ENCODE data around the gene SPECC1L. TPM values are rescaled to one million over a fixed set of nuclear protein-coding genes. Genes with fewer than 3 reads are reported as not detected.

The SPECC1L gene
- total RNA-seq, 4 donors from 2014 or later: 18.2 to 114 (median 55.3) TPM

DNA sequence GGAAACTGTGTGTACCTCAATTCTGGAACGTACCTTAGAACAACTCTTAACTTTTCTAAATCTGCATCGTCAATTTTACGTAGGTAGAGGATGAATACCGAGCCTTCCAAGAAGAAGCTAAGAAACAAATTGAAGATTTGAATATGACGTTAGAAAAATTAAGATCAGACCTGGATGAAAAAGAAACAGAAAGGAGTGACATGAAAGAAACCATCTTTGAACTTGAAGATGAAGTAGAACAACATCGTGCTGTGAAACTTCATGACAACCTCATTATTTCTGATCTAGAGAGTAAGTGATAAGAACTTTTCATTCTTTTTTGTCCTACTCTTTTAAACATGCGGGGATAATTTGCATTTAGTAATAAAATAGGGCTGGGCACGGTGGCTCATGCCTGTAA lies 53.5 kb downstream of the SPECC1L start:
- intact Hi-C loops (cut with DNase I; ENCODE audit: low total_unique reads): no loop called here
- TF ChIP-seq, protein P1, sequence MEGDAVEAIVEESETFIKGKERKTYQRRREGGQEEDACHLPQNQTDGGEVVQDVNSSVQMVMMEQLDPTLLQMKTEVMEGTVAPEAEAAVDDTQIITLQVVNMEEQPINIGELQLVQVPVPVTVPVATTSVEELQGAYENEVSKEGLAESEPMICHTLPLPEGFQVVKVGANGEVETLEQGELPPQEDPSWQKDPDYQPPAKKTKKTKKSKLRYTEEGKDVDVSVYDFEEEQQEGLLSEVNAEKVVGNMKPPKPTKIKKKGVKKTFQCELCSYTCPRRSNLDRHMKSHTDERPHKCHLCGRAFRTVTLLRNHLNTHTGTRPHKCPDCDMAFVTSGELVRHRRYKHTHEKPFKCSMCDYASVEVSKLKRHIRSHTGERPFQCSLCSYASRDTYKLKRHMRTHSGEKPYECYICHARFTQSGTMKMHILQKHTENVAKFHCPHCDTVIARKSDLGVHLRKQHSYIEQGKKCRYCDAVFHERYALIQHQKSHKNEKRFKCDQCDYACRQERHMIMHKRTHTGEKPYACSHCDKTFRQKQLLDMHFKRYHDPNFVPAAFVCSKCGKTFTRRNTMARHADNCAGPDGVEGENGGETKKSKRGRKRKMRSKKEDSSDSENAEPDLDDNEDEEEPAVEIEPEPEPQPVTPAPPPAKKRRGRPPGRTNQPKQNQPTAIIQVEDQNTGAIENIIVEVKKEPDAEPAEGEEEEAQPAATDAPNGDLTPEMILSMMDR (IDR thresholded peaks at IDR 0.05): no peak
- DNase-seq: no peak
- Histone ChIP-seq H3K4me3 (no peak overlapping the region), H3K27me3 (no peaks in the 10 kb centered on the region), H3K9me3 (no peaks in the 10 kb centered on the region), H3K4me1 (no peaks in the 10 kb centered on the region), H3K27ac (no peak overlapping the region), H3K36me3 (no peaks in the 10 kb centered on the region)

DNA sequence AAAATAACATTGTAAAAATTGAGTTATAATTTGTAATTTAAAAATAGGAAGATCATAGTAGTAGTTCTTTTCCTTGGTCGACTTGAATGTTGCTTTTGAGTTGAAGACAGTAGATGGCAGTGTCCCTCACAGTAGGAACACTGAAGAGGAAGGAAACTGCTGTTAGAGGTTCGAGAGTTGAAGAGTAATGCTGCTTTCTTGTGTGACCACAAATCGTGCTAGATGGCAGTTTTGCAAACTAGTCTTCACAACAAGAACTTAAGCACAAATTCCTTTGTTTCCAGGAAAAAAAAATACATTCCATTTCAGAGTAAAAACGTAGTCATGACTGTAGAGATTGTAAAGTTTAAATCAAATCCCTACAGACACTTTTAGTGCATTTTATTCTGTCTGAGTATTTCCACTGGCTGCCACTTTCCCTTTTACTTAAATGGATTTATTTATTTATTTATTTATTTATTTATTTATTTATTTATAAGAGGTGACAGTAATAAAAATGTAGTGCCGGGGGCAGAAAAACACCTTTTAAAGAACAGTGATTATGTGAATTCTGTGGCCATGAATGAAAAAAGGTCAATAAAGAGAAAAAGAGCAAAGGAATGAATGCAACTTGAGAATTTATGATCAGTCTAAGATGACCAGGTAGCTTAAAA lies 54.6 kb downstream of the SPECC1L start:
- no peaks in the 10 kb centered on the region for H3K36me3 ChIP-seq
- no peak for DNase-seq
- no peaks in the 10 kb centered on the region for H3K9me3 ChIP-seq
- intact Hi-C loops (cut with DNase I; ENCODE audit: low total_unique reads): no loop called here
- no peak overlapping the region for H3K4me3 ChIP-seq
- no peaks in the 10 kb centered on the region for H3K4me1 ChIP-seq
- TF ChIP-seq POLR2A (IDR thresholded peaks at IDR 0.05): no peak
- TF ChIP-seq, protein P1 (IDR thresholded peaks at IDR 0.05): peak; percentile 35 to 78 (median 55)
- H3K27me3 ChIP-seq: no peaks in the 10 kb centered on the region
- no peak overlapping the region for H3K27ac ChIP-seq

DNA sequence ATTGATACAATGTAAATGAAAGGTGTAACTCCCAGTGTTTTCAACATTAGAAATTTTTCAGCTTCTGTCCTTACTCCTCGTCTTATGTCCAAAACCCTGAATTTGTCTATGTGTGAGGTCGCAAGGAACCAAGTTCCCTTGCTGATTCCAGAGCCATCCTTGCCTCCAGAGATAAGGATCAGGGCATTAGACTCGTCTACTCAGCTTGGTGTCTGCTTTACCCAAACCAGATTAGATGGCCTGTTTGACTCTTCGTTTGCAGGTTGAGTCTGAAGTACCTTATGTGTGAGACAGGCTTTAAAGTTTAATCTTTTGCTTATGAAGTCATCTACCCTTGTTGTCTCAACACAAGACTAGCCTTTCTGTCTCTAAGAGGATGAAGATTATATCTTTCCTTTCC lies 55.6 kb downstream of the SPECC1L start:
- TF ChIP-seq, protein P1 (IDR thresholded peaks at IDR 0.05): no peak
- no peak for TF ChIP-seq POLR2A (IDR thresholded peaks at IDR 0.05)
- H3K27me3 ChIP-seq: no peaks in the 10 kb centered on the region
- intact Hi-C loops (cut with DNase I; ENCODE audit: low total_unique reads): no loop called here
- no peak overlapping the region for H3K27ac ChIP-seq
- no peaks in the 10 kb centered on the region for H3K4me1 ChIP-seq
- no peaks in the 10 kb centered on the region for H3K36me3 ChIP-seq
- H3K4me3 ChIP-seq: no peak overlapping the region
- no peak for DNase-seq
- H3K9me3 ChIP-seq: no peaks in the 10 kb centered on the region

DNA sequence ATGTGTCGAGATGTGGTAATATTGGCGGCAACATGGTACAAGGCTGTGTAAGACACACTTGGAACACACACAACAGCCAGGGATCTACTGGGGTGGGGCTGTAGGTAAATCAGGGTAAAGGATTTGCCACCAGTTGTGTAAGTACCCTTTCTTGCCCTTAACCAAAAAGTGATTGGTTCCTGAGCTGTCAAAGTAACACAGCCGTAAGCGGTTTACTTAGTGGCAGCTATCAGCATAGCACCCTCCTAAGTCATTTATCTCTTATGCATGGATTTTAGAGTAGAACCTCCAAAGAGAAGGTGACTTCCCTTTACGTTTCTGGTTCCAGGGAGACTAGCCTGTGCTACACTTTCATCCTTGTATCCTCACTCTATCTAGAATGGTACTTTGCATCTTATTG lies 57.2 kb downstream of the SPECC1L start:
- no peak for DNase-seq
- TF ChIP-seq, protein P1 (IDR thresholded peaks at IDR 0.05): no peak
- TF ChIP-seq POLR2A (IDR thresholded peaks at IDR 0.05): no peak
- Histone ChIP-seq H3K27me3 (no peaks in the 10 kb centered on the region), H3K27ac (no peak overlapping the region), H3K4me3 (no peak overlapping the region), H3K36me3 (no peaks in the 10 kb centered on the region), H3K9me3 (no peaks in the 10 kb centered on the region), H3K4me1 (no peaks in the 10 kb centered on the region)
- intact Hi-C loops (cut with DNase I; ENCODE audit: low total_unique reads): no loop called here

DNA sequence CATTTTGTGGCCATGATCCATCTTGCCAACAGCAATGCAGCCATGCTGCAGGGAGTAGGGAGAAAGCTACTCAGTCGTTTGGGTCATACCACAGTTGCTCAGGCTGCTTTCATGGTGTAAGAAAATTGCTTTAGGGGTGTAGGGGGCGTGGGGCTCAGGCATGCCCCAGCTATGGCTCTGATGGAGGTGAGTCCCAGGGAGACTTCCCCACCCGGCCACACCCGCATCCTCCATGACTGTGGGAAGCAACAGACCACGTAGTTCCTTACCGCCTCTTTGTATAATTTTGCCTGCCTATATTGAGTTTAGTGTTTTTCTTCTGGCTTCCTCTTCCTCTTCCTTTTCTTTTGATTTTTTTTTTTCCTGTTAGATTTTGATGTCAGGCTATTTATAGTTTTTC lies 58.8 kb downstream of the SPECC1L start:
- no peak for DNase-seq
- TF ChIP-seq, protein P1 (IDR thresholded peaks at IDR 0.05): no peak
- TF ChIP-seq POLR2A (IDR thresholded peaks at IDR 0.05): no peak
- H3K9me3 ChIP-seq: no peaks in the 10 kb centered on the region
- no peak overlapping the region for H3K4me3 ChIP-seq
- no peaks in the 10 kb centered on the region for H3K27me3 ChIP-seq
- intact Hi-C loops (cut with DNase I; ENCODE audit: low total_unique reads): no loop called here
- no peaks in the 10 kb centered on the region for H3K4me1 ChIP-seq
- no peak overlapping the region for H3K27ac ChIP-seq
- no peaks in the 10 kb centered on the region for H3K36me3 ChIP-seq

Data from uterus (tissue), 4 donors.